Upper lobe of right lung (tissue), 1 donor: Measurements from ENCODE around the gene OSBPL5. TPM values are rescaled to one million over a fixed set of nuclear protein-coding genes. Genes with fewer than 3 reads are reported as not detected.

Experiments
- ATAC-seq: fragments of 200-7000 bp; cut with Tn5 transposase; one replicate; pipeline ENCODE4 v1.9.1; 2020; ENCODE audit warnings: mild to moderate bottlenecking, moderate library complexity
- DNase-seq: peaks from one replicate; pipeline ENCODE4 v3.0.0-alpha.2; 2020
- H3K27ac ChIP-seq: fragments of 200-600 bp; one replicate; pipeline ENCODE4 v1.8.0; 2022
- H3K27me3 ChIP-seq: fragments of 200-600 bp; one replicate; pipeline ENCODE4 v1.8.0; 2022; ENCODE audit warnings: mild to moderate bottlenecking
- H3K36me3 ChIP-seq: fragments of 200-600 bp; one replicate; pipeline ENCODE4 v1.8.0; 2022
- H3K4me1 ChIP-seq: fragments of 200-600 bp; one replicate; pipeline ENCODE4 v1.8.0; 2022
- H3K4me3 ChIP-seq: fragments of 200-600 bp; one replicate; pipeline ENCODE4 v1.8.0; 2022; ENCODE audit warnings: mild to moderate bottlenecking
- H3K9me3 ChIP-seq: fragments of 200-600 bp; one replicate; pipeline ENCODE4 v1.8.0; 2022
- intact Hi-C: fragments of 100-400 bp; cut with DNase I; formaldehyde crosslinking; loops from one replicate; pipeline ENCODE4 v1.11.0; 2022
- total RNA-seq: library from RNA; stranded (reverse); fragmentation: NEBNext Ultra II Directional; extraction: Animal tissue kit (Norgen Biotek cat#: 25700); gene quantifications from one replicate; pipeline ENCODE4 v1.2.1, GENCODE V29; 2021
- TF ChIP-seq, protein P1 (sequence below): fragments of 200-600 bp; IDR thresholded peaks from one replicate; pipeline ENCODE4 v1.8.0; 2022; ENCODE audit warnings: antibody characterized with exemption
- donor health status: DM: no; HTN: yes; CAD: no; lungs with severe emphysema.

The OSBPL5 gene
- total RNA-seq, 1 donor from 2014 or later: 52.6 TPM

DNA sequence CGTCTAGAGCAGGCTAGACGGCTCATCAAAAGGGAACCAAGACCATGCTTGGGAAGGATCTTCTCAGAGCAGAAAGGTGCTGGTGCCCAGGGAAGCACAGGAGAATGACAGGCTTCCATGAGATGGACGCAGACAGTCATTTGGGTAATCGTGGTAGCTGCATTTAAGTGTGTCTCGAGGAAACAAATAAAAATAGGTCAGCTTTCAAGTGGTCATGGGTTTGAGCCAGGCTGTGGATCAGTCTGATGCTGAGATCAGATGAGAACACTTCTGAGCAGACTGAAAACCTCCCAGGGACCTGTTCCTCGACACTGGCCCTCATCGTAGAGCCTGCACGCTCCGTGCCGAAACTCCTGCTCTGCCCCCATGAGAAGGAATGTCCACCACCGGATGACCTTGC is 112.5 kb downstream of the OSBPL5 start:
- H3K4me3 ChIP-seq: no peak overlapping the region
- DNase-seq (no peak), ATAC-seq (no peak)
- H3K27me3 ChIP-seq: no peaks in the 10 kb centered on the region
- peaks cover 5% of the 10 kb centered on the region for H3K36me3 ChIP-seq
- TF ChIP-seq, protein P1, sequence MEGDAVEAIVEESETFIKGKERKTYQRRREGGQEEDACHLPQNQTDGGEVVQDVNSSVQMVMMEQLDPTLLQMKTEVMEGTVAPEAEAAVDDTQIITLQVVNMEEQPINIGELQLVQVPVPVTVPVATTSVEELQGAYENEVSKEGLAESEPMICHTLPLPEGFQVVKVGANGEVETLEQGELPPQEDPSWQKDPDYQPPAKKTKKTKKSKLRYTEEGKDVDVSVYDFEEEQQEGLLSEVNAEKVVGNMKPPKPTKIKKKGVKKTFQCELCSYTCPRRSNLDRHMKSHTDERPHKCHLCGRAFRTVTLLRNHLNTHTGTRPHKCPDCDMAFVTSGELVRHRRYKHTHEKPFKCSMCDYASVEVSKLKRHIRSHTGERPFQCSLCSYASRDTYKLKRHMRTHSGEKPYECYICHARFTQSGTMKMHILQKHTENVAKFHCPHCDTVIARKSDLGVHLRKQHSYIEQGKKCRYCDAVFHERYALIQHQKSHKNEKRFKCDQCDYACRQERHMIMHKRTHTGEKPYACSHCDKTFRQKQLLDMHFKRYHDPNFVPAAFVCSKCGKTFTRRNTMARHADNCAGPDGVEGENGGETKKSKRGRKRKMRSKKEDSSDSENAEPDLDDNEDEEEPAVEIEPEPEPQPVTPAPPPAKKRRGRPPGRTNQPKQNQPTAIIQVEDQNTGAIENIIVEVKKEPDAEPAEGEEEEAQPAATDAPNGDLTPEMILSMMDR: no peak
- H3K4me1 ChIP-seq: peaks cover 27% of the 10 kb centered on the region
- no peak overlapping the region for H3K27ac ChIP-seq
- intact Hi-C loops: no loop called here
- H3K9me3 ChIP-seq: no peaks in the 10 kb centered on the region

DNA sequence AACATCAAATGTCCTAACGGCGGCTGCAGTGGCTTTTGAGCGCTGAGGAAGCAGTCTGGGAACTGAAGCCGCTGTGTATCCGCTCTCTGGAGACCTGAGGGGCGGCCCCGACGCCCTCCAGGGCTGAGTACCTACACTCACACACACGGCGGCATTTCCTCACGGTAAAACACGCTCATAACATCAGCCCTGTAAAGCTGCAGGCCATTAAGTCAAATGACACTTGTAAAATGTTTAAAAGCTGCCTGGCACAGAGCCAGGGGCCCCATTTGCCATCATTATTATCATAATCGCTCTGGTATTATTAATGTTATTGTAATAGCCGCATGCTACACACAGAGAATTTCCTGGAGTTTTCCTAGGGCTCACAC is 113.0 kb downstream of the OSBPL5 start:
- intact Hi-C loops: no loop called here

DNA sequence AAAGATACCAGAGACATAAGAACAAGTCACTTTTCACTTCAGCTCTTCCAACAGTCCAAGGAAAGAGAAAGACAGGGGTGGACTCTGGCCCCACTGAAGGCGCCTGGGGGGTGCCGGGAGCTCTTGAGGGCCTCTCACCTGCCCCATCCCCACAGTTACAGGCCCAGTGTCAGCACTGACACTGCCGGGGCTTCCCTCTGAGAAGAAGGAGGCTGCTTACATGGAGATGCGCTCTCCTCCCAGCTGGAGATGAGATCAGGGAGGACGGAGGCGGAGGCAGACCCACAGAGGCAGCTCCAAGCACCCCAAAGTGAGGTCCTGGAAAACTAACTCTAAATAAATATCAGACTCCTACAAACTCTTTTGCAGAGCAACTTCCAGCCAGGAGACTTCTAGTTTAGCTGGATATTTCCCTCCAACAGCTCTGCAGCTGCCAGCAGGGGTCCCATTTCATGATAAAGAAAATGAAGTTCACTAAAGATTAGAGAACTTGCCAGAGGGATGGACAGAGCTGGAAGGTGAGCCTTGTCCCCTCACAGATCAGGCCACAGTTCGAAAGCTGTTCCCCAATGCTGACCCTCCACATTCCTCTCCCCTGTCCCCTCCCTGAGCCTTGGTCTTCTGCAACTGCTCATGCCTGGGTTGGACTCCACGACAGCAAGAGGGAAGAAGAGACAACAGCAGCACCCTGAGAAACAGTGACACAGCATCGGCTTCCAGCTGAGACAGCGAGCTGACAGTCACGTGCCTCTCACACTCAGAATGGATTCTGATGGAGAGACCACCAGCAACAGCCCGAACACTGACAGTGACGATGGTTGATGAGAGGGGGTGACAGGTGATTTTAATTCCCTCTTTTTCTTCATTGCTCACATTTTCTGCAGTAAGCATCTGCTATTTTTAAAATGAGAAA is 113.7 kb downstream of the OSBPL5 start:
- Histone ChIP-seq H3K27me3 (no peaks in the 10 kb centered on the region), H3K27ac (no peak overlapping the region), H3K4me3 (no peak overlapping the region), H3K4me1 (peaks cover 26% of the 10 kb centered on the region), H3K36me3 (peaks cover 5% of the 10 kb centered on the region), H3K9me3 (no peaks in the 10 kb centered on the region)
- TF ChIP-seq, protein P1: no peak
- intact Hi-C loops: no loop called here
- no peak for DNase-seq
- no peak for ATAC-seq

More for the DNA sequence above, 113.0 kb downstream of the OSBPL5 start:
- no peaks in the 10 kb centered on the region for H3K9me3 ChIP-seq
- no peak for DNase-seq
- no peak for ATAC-seq
- H3K4me1 ChIP-seq: peaks cover 26% of the 10 kb centered on the region
- TF ChIP-seq, protein P1: no peak
- no peak overlapping the region for H3K4me3 ChIP-seq
- no peak overlapping the region for H3K27ac ChIP-seq
- H3K36me3 ChIP-seq: peaks cover 5% of the 10 kb centered on the region
- no peaks in the 10 kb centered on the region for H3K27me3 ChIP-seq

DNA sequence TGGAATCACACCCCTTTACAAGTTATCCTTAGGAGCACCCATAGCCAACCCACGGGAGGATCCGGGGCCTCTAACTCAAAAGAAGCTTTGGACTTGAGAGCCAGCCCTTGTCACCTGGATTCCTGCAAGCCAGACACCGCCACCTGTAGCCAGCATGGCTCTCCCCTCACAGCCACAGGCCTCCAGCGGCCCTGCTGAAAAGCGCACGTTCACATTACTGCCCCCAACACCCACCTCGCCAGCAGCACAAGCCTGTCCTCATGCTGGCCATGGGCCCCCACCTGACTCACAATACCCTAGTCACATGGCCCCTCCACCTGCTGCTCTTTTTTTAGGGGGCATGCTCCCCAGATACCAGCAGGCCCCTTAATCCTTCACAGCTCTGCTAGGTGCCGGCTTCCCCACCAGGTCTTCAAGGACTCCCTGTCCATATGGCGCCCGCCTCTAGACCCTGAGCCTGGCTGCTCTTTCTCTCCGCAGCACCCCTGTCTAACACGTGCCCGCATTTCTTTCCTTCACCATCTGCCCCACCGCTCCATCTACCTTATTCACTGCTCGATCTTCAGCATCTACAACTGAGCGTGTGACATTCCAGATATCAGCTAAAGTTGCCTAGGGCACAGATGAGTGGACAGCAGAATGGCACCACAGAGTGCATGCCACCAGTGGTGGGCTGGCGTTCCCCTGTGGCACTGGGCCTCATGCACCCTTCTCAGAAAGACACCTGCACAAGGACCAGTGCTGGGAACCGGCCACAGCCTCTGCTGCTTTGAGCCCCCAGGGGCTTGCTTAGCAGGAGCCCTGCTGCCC is 114.5 kb downstream of the OSBPL5 start:
- DNase-seq: no peak
- H3K27ac ChIP-seq: no peak overlapping the region
- H3K4me1 ChIP-seq: peaks cover 18% of the 10 kb centered on the region
- no peak overlapping the region for H3K4me3 ChIP-seq
- TF ChIP-seq, protein P1: no peak
- H3K36me3 ChIP-seq: peaks cover 5% of the 10 kb centered on the region
- no peaks in the 10 kb centered on the region for H3K27me3 ChIP-seq
- intact Hi-C loops: no loop called here
- no peak for ATAC-seq
- H3K9me3 ChIP-seq: no peaks in the 10 kb centered on the region

DNA sequence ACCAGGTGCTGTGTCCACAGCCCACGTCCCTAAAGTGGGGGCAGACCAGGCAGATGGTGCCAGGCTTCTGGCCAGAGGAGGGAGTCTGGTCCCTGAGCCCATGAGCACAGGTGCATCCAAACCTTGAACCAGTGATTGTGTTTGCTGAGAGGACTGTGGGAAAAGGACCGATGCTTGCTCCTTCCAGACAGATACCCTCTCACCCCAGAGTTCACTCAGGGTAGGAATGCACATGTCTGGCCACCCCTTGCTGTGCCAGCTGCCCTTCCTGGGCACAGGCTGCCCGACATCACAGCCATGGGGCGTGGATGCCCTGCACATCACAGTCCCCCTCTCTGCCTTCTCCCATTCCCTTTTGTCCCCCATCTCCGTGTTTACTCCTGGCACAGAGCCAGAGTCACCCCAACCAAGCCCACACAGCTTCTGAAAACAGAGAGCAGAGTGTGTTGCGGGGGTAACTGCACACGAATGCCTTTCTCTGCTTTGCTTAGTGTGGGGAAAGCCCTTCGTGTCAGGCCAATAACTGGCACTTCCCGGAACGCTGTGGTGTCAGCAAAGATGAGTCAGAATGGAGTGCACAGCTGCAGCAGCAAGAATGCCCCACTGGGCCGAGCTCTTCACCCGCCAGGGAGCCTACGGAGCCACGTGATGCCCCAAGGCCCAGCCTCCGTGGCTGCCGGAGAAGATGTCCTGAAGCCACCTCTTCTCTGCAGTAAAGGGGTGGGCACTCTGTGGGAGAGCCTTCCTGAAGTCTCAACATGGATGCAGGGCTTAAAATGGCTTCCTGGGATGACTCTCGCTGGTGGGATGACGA is 115.5 kb downstream of the OSBPL5 start:
- intact Hi-C loops: loop anchor here (10.0 kb wide), 1 partner anchor 45 kb away; no protein-coding TSS in a partner anchor

More for the DNA sequence above, 115.5 kb downstream of the OSBPL5 start:
- Histone ChIP-seq H3K4me1 (peaks cover 14% of the 10 kb centered on the region), H3K36me3 (peaks cover 14% of the 10 kb centered on the region), H3K4me3 (no peak overlapping the region), H3K27me3 (no peaks in the 10 kb centered on the region), H3K9me3 (no peaks in the 10 kb centered on the region), H3K27ac (peak overlapping the region; percentile 40)
- peak; percentile 87 for ATAC-seq
- DNase-seq: peak; percentile 77
- TF ChIP-seq, protein P1: peak; percentile 32
